ENCODE results near the gene CFAP161. TPM values are rescaled to one million over a fixed set of nuclear protein-coding genes. Genes with fewer than 3 reads are reported as not detected.

Gene CFAP161
- total and polyA plus RNA-seq, 2 of the 13 experiments (the other 11 are each of a cell fraction or from before 2014, with no cell fraction given), result not detected

DNA sequence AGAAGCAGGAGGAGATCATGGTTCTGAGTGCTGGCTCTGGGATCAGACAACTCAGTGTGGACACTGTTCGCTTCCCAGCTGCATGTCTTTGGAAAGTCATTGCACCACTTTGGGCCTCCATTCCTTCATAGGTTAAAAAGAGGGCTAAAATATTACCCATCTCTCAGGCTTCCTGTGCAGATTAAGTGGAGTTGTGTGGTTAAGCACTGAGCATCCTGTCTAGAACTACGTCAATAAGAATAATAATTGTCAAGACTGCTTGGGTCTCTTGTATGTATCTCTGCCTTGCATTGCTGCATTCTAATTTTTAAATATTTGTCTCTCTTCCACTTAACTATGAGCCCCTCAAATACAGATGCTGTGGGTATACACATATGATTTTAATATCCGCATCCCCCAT lies 22.3 kb downstream of the CFAP161 start:
- intact Hi-C loops (cut with micrococcal nuclease; ENCODE audit: unreplicated experiment) (no loop called here), in situ Hi-C loops (cut with HindIII; ENCODE audit: extremely low pct_ligation_motif_present, low pct_unique_long_range_greater_than_20kb) (no loop called here)
- no TSS peak for BruUV-seq (replicated peaks)
- no peaks in the 10 kb centered on the region for H3K27me3 ChIP-seq (ENCODE audit: control insufficient read depth in 1 of 2, insufficient read depth in 2 of 2, low read length in 2 of 2)
- no peak overlapping the region for H3K9ac ChIP-seq (ENCODE audit: insufficient read depth, low read depth, low read length)
- H3K79me2 ChIP-seq (ENCODE audit: insufficient read depth, low read length), result no peaks in the 10 kb centered on the region
- H3K9me3 ChIP-seq (ENCODE audit: low read length), result no peaks in the 10 kb centered on the region
- no peak for DNase-seq (ENCODE audit: low spot score)
- H4K20me1 ChIP-seq (ENCODE audit: insufficient read depth, low read length), result no peaks in the 10 kb centered on the region
- H2AFZ ChIP-seq (ENCODE audit: low read length), result no peak overlapping the region
- H3K4me1 ChIP-seq (ENCODE audit: insufficient read depth, low read length), result no peaks in the 10 kb centered on the region
- no peak overlapping the region for H3K4me2 ChIP-seq (ENCODE audit: low read depth, low read length)
- H3K27ac ChIP-seq (ENCODE audit: extremely low read length, insufficient read depth, low read length), result no peak overlapping the region
- ATAC-seq, result no peak
- FAIRE-seq, result no peak
- no peak overlapping the region for H3K4me3 ChIP-seq (replicated peaks in 1 of 3; ENCODE audit: insufficient read depth in 1 of 3, low read depth in 2 of 3, low read length in 3 of 3)
- TF ChIP-seq TMF1 (CRISPR knock-in tag; IDR thresholded peaks at IDR 0.05; ENCODE audit: low read depth) (no peak), NFIB (CRISPR knock-in tag; IDR thresholded peaks at IDR 0.05; ENCODE audit: borderline replicate concordance) (no peak), ZBTB42 (CRISPR knock-in tag; IDR thresholded peaks at IDR 0.05) (no peak), ZNF629 (CRISPR knock-in tag; conservative IDR thresholded peaks at IDR 0.05) (no peak), JUNB (CRISPR knock-in tag; IDR thresholded peaks at IDR 0.05; ENCODE audit: borderline replicate concordance) (no peak), NR3C1 (CRISPR knock-in tag; IDR thresholded peaks at IDR 0.05) (no peak)
- TF ChIP-seq, protein P1, sequence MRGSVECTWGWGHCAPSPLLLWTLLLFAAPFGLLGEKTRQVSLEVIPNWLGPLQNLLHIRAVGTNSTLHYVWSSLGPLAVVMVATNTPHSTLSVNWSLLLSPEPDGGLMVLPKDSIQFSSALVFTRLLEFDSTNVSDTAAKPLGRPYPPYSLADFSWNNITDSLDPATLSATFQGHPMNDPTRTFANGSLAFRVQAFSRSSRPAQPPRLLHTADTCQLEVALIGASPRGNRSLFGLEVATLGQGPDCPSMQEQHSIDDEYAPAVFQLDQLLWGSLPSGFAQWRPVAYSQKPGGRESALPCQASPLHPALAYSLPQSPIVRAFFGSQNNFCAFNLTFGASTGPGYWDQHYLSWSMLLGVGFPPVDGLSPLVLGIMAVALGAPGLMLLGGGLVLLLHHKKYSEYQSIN (CRISPR knock-in tag; IDR thresholded peaks at IDR 0.05; ENCODE audit: borderline replicate concordance), result no peak
- no peaks in the 10 kb centered on the region for H3K36me3 ChIP-seq (replicated peaks in 1 of 2; ENCODE audit: control insufficient read depth in 1 of 2, insufficient read depth in 2 of 2, low read length in 2 of 2)
- ChIA-PET CTCF (ENCODE audit: low intra/inter-chr PET ratio, low total read pairs) (interaction anchor here (2.1 kb wide), 1 partner anchor 110 kb away, joined by 31 read pairs; no protein-coding TSS in a partner anchor), POLR2A (no interaction called here)
- WGBS (ENCODE audit: low lambda C conversion rate), result 58% methylated on average over 3 of the region's 3 CpGs

Data from HepG2 (cell line).